Thyroid gland (tissue), 4 donors: ENCODE measurements around the gene CSPG4. TPM values are rescaled to one million over a fixed set of nuclear protein-coding genes. Genes with fewer than 3 reads are reported as not detected.
"Not testable (repeated sequence)": the region's sequence is repeated elsewhere in the genome, so short reads cannot be mapped to it uniquely, and the experiment has no call there.

Experiments
- DNase-seq, 2 donors: peaks; one replicate each; pipeline ENCODE4 v3.0.0-alpha.2; 2019
- H3K27ac ChIP-seq, 3 donors: fragments of 200-600 bp; sonication (generic); 1 replicate in 2 of 3; 2 replicates in 1 of 3; pipeline ENCODE4 v1.5.1; 2016 to 2019; ENCODE audit warnings: mild to moderate bottlenecking in 1 of 3, moderate library complexity in 1 of 3
- H3K27me3 ChIP-seq: fragments of 200-600 bp; sonication (generic); one replicate; pipeline ENCODE4 v1.5.1; 2019
- H3K36me3 ChIP-seq, 2 donors: fragments of 200-600 bp; sonication (generic); one replicate each; pipeline ENCODE4 v1.5.1; 2016 to 2019
- H3K4me1 ChIP-seq, 2 donors: fragments of 200-600 bp; sonication (generic); one replicate each; pipeline ENCODE4 v1.5.1; 2017 to 2019
- H3K4me3 ChIP-seq, 3 donors: fragments of 200-600 bp; sonication (generic); replicated peaks in 1 of 3; 1 replicate in 2 of 3; 2 replicates in 1 of 3; pipeline ENCODE4 v1.5.1; 2016; ENCODE audit warnings: mild to moderate bottlenecking in 1 of 3
- H3K9me3 ChIP-seq: fragments of 200-600 bp; sonication (generic); one replicate; pipeline ENCODE4 v1.5.1; 2017
- CTCF ChIP-seq, 6 experiments: fragments of 200-600 bp in 3 of 6; fragments of 450-650 bp in 3 of 6; sonication (generic) in 3 of 6; IDR thresholded peaks; one replicate each; pipeline ENCODE4 v1.5.1; 2016 to 2019; ENCODE audit warnings: antibody characterized with exemption in 6 of 6, mild to moderate bottlenecking in 2 of 6, inconsistent platforms in 1 of 6, moderate library complexity in 1 of 6
- POLR2A ChIP-seq, 2 donors: fragments of 450-650 bp; IDR thresholded peaks; one replicate each; pipeline ENCODE4 v1.6.1; 2017; ENCODE audit warnings: antibody characterized with exemption in 2 of 2, mild to moderate bottlenecking in 2 of 2, moderate library complexity in 1 of 2
- WGBS, 2 donors: methylation state at CpG; one replicate each; pipeline ENCODE4 v1.1.5; 2017; 5-methylcytosine and 5-hydroxymethylcytosine counted together
- intact Hi-C: fragments of 100-400 bp; cut with DNase I; formaldehyde crosslinking; loops from one replicate; pipeline ENCODE4 v1.15.1; 2023
- total RNA-seq, 4 donors: library from RNA; depleted of rRNA; stranded (reverse); fragments of >200 nt; gene quantifications; one replicate each; pipeline ENCODE4 v1.2.3, GENCODE V29; 2016

CSPG4 gene
- total RNA-seq, 4 donors from 2014 or later: 2.4 to 10.5 (median 3.2) TPM

- no peaks in the 10 kb centered on the region for H3K9me3 ChIP-seq
- no peak for TF ChIP-seq POLR2A (IDR thresholded peaks at IDR 0.05)
- no peak for TF ChIP-seq CTCF (IDR thresholded peaks at IDR 0.05)
- DNase-seq: no peak
- no peak overlapping the region for H3K27ac ChIP-seq
- no peaks in the 10 kb centered on the region for H3K4me1 ChIP-seq
- 83 to 88% methylated on average over 14 of the region's 14 CpGs for WGBS, 2 donors
- H3K36me3 ChIP-seq: no peaks in the 10 kb centered on the region
- intact Hi-C loops: no loop called here
- no peak overlapping the region for H3K4me3 ChIP-seq
- H3K27me3 ChIP-seq: no peaks in the 10 kb centered on the region
These were observed 6.6 kb downstream of the CSPG4 start for GRCh38 chr15:75705854-75706681.

- H3K27ac ChIP-seq, DNase-seq, H3K4me3 ChIP-seq, H3K9me3 ChIP-seq, H3K27me3 ChIP-seq, intact Hi-C loops, H3K36me3 ChIP-seq, H3K4me1 ChIP-seq: not testable (repeated sequence)
- 91 to 95% methylated on average over 5 of the region's 5 CpGs for WGBS, 2 donors
These were observed 7.3 kb downstream of the CSPG4 start for GRCh38 chr15:75705375-75705774.

- no peak for DNase-seq
- Histone ChIP-seq H3K27ac (no peak overlapping the region), H3K4me1 (no peaks in the 10 kb centered on the region), H3K4me3 (no peak overlapping the region), H3K36me3 (no peaks in the 10 kb centered on the region), H3K9me3 (no peaks in the 10 kb centered on the region), H3K27me3 (no peaks in the 10 kb centered on the region)
- intact Hi-C loops: no loop called here
- no peak for TF ChIP-seq CTCF (IDR thresholded peaks at IDR 0.05)
- no peak for TF ChIP-seq POLR2A (IDR thresholded peaks at IDR 0.05)
- WGBS, 2 donors: 94 to 96% methylated on average over 7 to 8 of the region's 9 CpGs
These were observed 8.0 kb downstream of the CSPG4 start for GRCh38 chr15:75704618-75705017.

- Histone ChIP-seq H3K36me3 (no peaks in the 10 kb centered on the region), H3K4me3 (no peak overlapping the region), H3K27ac (no peak overlapping the region), H3K27me3 (no peaks in the 10 kb centered on the region), H3K9me3 (no peaks in the 10 kb centered on the region), H3K4me1 (no peaks in the 10 kb centered on the region)
- intact Hi-C loops: no loop called here
- no peak for DNase-seq
- TF ChIP-seq CTCF (IDR thresholded peaks at IDR 0.05) (no peak), POLR2A (IDR thresholded peaks at IDR 0.05) (no peak)
- 67 to 70% methylated on average over 2 to 4 of the region's 6 CpGs for WGBS, 2 donors
These were observed 8.4 kb downstream of the CSPG4 start for GRCh38 chr15:75704263-75704615.

- intact Hi-C loops, H3K27me3 ChIP-seq, H3K27ac ChIP-seq, H3K9me3 ChIP-seq, H3K36me3 ChIP-seq, H3K4me1 ChIP-seq, H3K4me3 ChIP-seq, DNase-seq: not testable (repeated sequence)
- no CpG with 5 or more reads among the region's 18 CpGs for WGBS, 2 donors
These were observed 9.0 kb downstream of the CSPG4 start for GRCh38 chr15:75703440-75704262.

- Histone ChIP-seq H3K27ac (no peak overlapping the region), H3K9me3 (no peaks in the 10 kb centered on the region), H3K36me3 (no peaks in the 10 kb centered on the region), H3K4me1 (no peaks in the 10 kb centered on the region), H3K27me3 (no peaks in the 10 kb centered on the region), H3K4me3 (no peak overlapping the region)
- WGBS, 2 donors: 61 to 89% methylated on average over 3 to 5 of the region's 6 CpGs
- no peak for DNase-seq
- TF ChIP-seq POLR2A (IDR thresholded peaks at IDR 0.05): no peak
- no peak for TF ChIP-seq CTCF (IDR thresholded peaks at IDR 0.05)
- intact Hi-C loops: no loop called here
These were observed 10.2 kb downstream of the CSPG4 start for GRCh38 chr15:75702436-75702835.

GRCh38 chr15:75701071-75702003 is 11.3 kb downstream of the CSPG4 start:
- WGBS, 2 donors: 80 to 85% methylated on average over 11 of the region's 13 CpGs
- H3K9me3 ChIP-seq, H3K4me1 ChIP-seq, H3K27ac ChIP-seq, H3K4me3 ChIP-seq, DNase-seq, H3K27me3 ChIP-seq, H3K36me3 ChIP-seq, intact Hi-C loops: not testable (repeated sequence)
